Astrocyte (in vitro differentiated cells and primary cell): ENCODE data around the gene CRISPLD2.

Experiments
- CTCF ChIP-seq: IDR thresholded peaks from 2 replicates; pipeline ENCODE4 v1.5.1; 2011; ENCODE audit warnings: low read depth, mild to moderate bottlenecking, inconsistent platforms, low read length, moderate library complexity; ENCODE audit not compliant: insufficient read depth
- EZH2 ChIP-seq: IDR thresholded peaks from 2 replicates; pipeline ENCODE4 v1.6.1; 2012; ENCODE audit warnings: mild to moderate bottlenecking, low read length, inconsistent platforms; ENCODE audit not compliant: insufficient read depth

- TF ChIP-seq CTCF (no peak), EZH2 (no peak)
These were observed 123.8 kb downstream of the CRISPLD2 start for GRCh38 chr16:84943620-84944019.
